Measurements from ENCODE around the gene LYPD4. TPM values are rescaled to one million over a fixed set of nuclear protein-coding genes. Genes with fewer than 3 reads are reported as not detected.

LYPD4 gene
- total RNA-seq, 3 donors from 2014 or later: not detected

GRCh38 chr19:41888926-41889325 is 44.4 kb upstream of the LYPD4 start:
- Histone ChIP-seq H3K4me3 (no peak overlapping the region), H3K9me3 (no peaks in the 10 kb centered on the region), H3K36me3 (ENCODE audit: low read depth) (no peaks in the 10 kb centered on the region), H3K4me1 (ENCODE audit: low read depth) (peaks cover 33% of the 10 kb centered on the region)
- TF ChIP-seq CTCF (IDR thresholded peaks at IDR 0.05): no peak
- ATAC-seq (no peak), DNase-seq (no peak)
- intact Hi-C loops (cut with DNase I, micrococcal nuclease): no loop called here

- Histone ChIP-seq H3K36me3 (ENCODE audit: low read depth) (no peaks in the 10 kb centered on the region), H3K4me3 (no peak overlapping the region), H3K9me3 (no peaks in the 10 kb centered on the region), H3K4me1 (ENCODE audit: low read depth) (peaks cover 33% of the 10 kb centered on the region)
- TF ChIP-seq CTCF (IDR thresholded peaks at IDR 0.05): no peak
- ATAC-seq (peak; percentile 61), DNase-seq (peak; percentile 72 to 90 (median 78))
- intact Hi-C loops (cut with DNase I, micrococcal nuclease): no loop called here
These were observed 43.4 kb upstream of the LYPD4 start for GRCh38 chr19:41887711-41888382.

GRCh38 chr19:41886761-41887710 is 42.6 kb upstream of the LYPD4 start:
- intact Hi-C loops (cut with DNase I, micrococcal nuclease): no loop called here
- no peaks in the 10 kb centered on the region for H3K36me3 ChIP-seq (ENCODE audit: low read depth)
- TF ChIP-seq CTCF (IDR thresholded peaks at IDR 0.05): no peak
- H3K4me3 ChIP-seq: no peak overlapping the region
- H3K9me3 ChIP-seq: no peaks in the 10 kb centered on the region
- peaks cover 36% of the 10 kb centered on the region for H3K4me1 ChIP-seq (ENCODE audit: low read depth)
- peak; percentile 27 for ATAC-seq
- DNase-seq: no peak

- H3K4me1 ChIP-seq (ENCODE audit: low read depth): peaks cover 36% of the 10 kb centered on the region
- H3K9me3 ChIP-seq: no peaks in the 10 kb centered on the region
- intact Hi-C loops (cut with DNase I, micrococcal nuclease): no loop called here
- H3K4me3 ChIP-seq: peak overlapping the region; percentile 93
- TF ChIP-seq CTCF (IDR thresholded peaks at IDR 0.05): no peak
- peak; percentile 87 for ATAC-seq
- peak; percentile 94 to 99 (median 98) for DNase-seq
- no peaks in the 10 kb centered on the region for H3K36me3 ChIP-seq (ENCODE audit: low read depth)
These were observed 39.6 kb upstream of the LYPD4 start for GRCh38 chr19:41883821-41884733.

- no peak for ATAC-seq
- no peak for TF ChIP-seq CTCF (IDR thresholded peaks at IDR 0.05)
These were observed 39.0 kb upstream of the LYPD4 start for GRCh38 chr19:41883463-41883820.

More at GRCh38 chr19:41883463-41883820, 39.0 kb upstream of the LYPD4 start:
- intact Hi-C loops (cut with DNase I, micrococcal nuclease): no loop called here
- DNase-seq: no peak
- Histone ChIP-seq H3K4me3 (peak overlapping the region; percentile 93), H3K36me3 (ENCODE audit: low read depth) (no peaks in the 10 kb centered on the region), H3K9me3 (no peaks in the 10 kb centered on the region), H3K4me1 (ENCODE audit: low read depth) (peaks cover 36% of the 10 kb centered on the region)

Measured in mucosa of descending colon (tissue), 3 donors.